HG03439 (cell line): Measurements from ENCODE around the gene CNIH3.

ENCODE experiments used
- ATAC-seq: cut with Tn5 transposase; IDR thresholded peaks from one replicate; pipeline ENCODE4 v1.9.1; 2021; ENCODE audit warnings: mild to moderate bottlenecking, moderate library complexity; ENCODE audit not compliant: unreplicated experiment

CNIH3 gene

GRCh38 chr1:224640587-224640986 lies 24.5 kb downstream of the CNIH3 start:
- no peak for ATAC-seq

DNA sequence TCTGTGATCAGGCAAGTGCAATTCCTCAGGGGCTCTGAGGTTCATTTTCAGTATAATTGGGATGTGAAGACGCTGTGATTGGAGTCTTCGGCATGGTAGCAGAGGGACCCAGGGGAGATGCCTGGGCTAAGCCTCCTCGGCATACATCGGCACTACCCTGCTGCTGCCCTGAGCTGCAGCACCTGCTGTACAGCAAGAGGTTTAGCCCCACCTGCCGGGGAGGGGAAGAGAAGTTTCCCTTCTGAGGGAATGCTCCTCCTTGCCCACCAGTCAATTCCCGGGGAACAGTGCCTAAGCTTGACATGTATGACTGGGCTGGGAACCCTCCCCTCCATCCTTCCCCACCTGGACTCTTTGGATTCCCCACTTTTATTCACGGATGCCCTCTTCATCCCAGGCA lies 24.9 kb downstream of the CNIH3 start:
- ATAC-seq, result no peak

DNA sequence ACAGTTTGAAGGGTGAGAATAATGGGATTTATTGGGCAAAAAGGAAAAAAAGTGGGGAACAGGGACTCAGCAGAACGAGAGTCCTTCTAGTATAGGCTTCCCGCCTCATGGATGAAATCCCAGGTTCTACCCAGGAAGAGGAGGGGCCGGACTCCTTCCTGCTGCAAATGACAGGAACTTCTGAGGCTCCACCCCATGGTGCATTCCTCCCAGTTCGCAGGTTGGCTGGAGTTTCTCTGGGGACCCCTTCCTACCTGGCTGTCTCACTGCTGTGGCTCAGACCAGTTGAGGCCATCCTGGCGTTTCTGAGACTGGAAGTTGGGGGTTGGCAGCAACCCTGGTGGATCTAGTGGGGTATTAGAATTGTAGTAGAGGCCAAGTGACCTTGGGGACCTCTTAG lies 27.5 kb downstream of the CNIH3 start:
- no peak for ATAC-seq

GRCh38 chr1:224644553-224645154 lies 28.5 kb downstream of the CNIH3 start:
- no peak for ATAC-seq

GRCh38 chr1:224647449-224647848 lies 31.3 kb downstream of the CNIH3 start:
- ATAC-seq, result no peak

DNA sequence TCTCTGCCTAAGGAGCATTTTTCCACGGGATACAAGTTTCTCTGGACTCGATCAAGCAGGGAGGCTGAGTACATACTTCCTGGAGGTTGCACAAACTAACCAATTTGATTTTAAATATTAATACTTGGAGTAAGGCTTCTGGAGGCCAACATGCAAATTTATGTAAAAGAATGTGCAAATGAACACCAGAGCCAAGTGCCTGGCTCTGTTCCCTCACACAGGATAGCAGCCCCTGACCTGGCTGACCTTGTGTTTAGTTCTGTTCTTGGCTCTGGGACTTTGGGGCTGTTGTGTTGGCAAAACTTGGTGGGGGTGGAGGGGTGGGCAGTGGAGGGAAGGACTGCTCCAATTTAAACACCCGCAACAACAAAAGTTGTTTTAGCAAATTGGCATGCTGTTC lies 34.2 kb downstream of the CNIH3 start:
- no peak for ATAC-seq

- no peak for ATAC-seq
Observed at GRCh38 chr1:224651188-224651587, 35.1 kb downstream of the CNIH3 start.

GRCh38 chr1:224656392-224656791 lies 40.3 kb downstream of the CNIH3 start:
- ATAC-seq, result no peak

DNA sequence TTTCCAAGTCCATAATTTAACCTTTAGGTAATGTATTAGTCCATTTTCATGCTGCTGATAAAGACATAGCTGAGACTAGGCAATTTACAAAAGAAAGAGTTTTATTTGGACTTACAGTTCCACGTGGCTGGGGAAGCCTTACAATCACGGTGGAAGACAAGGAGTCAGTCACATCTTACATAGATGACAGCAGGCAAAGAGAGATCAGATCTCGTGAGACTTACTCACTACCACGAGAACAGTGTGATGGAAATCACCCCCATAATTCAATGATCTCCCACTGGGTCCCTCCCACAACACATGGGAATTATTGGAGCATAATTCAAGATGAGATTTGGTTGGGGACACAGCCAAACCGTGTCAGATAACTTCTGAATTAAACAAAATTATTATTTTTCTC lies 44.0 kb downstream of the CNIH3 start:
- ATAC-seq, result no peak

- no peak for ATAC-seq
Observed at GRCh38 chr1:224662870-224663269, 46.8 kb downstream of the CNIH3 start.

DNA sequence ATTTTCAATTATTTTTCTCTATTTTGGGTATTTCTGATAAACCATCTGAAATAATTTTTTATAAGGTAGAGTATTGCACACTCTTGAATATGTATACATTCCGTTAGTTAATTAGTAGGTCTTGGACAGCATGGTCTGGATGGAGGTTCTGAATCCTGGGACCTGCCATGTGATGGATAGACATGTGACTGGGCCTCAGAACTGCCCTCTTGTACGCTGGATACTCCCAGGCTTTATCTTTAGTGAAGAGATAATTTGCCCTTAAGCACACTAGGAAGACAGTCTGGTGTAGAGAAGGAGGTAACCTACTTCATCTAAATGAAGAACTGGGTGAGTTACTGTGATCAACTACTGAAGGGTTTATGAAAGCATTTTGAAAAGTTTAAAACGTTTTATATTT lies 48.9 kb downstream of the CNIH3 start:
- ATAC-seq, result no peak

- no peak for ATAC-seq
Observed at GRCh38 chr1:224666078-224666477, 50.0 kb downstream of the CNIH3 start.

GRCh38 chr1:224666913-224667312 lies 50.8 kb downstream of the CNIH3 start:
- ATAC-seq, result no peak

- ATAC-seq, result no peak
Observed at GRCh38 chr1:224668984-224669383, 52.9 kb downstream of the CNIH3 start.

GRCh38 chr1:224669403-224669802 lies 53.3 kb downstream of the CNIH3 start:
- ATAC-seq, result no peak

- no peak for ATAC-seq
Observed at GRCh38 chr1:224670506-224670905, 54.4 kb downstream of the CNIH3 start.

GRCh38 chr1:224671076-224671475 lies 55.0 kb downstream of the CNIH3 start:
- no peak for ATAC-seq

GRCh38 chr1:224673141-224673540 lies 57.0 kb downstream of the CNIH3 start:
- ATAC-seq, result no peak

GRCh38 chr1:224675590-224675989 lies 59.5 kb downstream of the CNIH3 start:
- ATAC-seq, result no peak

DNA sequence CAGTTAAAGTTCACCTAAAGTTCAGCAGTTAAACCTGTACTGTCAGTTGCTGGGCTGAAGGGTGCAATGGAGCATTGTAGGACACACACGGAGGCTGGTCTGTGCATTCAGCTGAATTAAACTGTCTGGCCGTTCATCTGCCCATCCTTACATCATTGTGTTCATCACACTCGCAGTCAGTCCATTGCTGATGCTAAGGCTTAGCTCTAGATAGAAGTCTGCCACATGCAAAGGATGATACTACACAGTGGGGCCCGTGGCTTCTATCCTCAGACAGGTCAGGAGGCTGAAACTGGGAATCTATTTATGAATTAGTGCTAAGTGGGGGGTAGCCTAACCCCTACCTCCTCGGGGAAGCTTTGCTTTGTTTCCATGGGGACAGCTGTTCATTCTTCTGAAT lies 60.4 kb downstream of the CNIH3 start:
- ATAC-seq, result no peak

DNA sequence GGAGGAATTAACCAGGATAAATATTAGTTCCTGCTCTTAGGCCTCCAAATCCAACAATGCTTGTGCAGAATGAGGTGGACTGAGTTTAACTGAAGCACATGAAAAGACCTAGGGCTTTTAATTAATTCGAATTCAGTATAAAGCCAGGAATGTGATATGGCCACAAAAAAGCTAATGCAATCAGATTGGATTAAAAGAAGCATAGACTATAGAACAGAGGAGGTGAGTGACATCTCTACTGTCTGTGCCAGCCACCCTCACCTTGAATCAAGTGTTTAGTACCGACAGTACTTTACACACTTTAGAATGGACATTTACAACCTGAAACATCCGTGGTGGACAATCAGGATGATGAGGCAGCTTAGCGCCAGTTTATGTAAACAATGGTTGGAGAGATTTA lies 62.1 kb downstream of the CNIH3 start:
- ATAC-seq, result no peak

DNA sequence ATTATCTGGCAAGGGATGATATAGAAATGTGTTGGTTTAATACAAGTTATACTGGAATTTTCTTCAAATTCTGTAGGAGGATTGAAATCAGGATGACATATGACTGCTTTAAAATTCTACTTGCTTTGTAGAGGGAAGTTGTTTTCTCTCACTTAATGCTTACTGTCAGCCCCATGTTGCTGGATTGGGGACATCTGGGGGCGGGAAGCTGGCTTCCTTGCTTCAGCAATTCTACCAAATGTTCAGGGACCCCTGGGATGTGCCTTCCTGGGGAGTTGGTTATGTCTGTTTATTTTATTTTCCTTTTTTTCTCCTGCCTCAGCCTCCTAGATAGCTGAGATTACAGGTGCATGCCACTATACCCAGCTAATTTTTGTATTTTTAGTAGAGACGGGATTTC lies 63.5 kb downstream of the CNIH3 start:
- no peak for ATAC-seq

DNA sequence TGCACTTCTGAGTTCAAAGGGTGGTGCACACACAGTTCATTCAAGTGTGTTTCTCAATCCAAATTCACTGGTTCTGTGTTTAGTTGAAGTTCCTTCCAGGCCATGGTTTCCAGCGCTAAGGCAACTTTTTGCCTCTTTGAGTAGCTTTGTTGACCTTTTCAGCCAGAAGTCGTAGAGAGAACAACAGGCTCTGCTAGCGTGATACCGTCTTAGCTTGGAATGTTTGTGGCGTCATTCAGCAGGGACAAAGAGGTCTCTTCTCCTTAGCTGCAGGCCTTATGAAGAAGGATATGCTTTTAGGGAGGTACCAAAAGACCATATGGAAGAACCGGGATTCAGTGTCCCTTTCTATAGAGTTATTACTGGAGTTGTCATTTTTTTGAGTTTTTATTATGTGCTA lies 65.7 kb downstream of the CNIH3 start:
- no peak for ATAC-seq

DNA sequence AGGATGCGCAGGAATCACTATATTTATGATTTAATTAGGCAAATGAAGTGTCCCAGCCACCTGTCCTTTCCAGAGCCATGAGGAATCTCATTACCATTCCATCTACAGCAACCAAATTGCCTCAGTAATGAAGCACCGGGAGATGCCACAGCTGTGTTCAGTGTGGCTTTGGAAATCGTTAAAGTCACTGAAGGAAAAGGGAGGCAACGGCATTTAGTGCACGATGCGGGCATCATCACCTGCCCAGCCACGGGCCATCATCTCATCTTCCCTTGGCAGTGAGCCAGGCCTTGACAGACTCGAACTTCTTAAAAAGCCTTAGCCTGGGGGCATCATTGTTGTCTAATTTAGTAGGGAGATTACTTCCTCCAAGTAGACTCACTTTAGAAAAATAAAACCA lies 67.8 kb downstream of the CNIH3 start:
- no peak for ATAC-seq
